ENCODE measurements around the gene B4GAT1.

Gene B4GAT1

GRCh38 chr11:66373265-66373664, 25.8 kb upstream of the B4GAT1 start:
- H3K4me3 ChIP-seq (ENCODE audit: low read length) = no peak overlapping the region
- DNase-seq (ENCODE audit: low read depth) = no peak
- TF ChIP-seq CTCF (conservative IDR thresholded peaks at IDR 0.05; ENCODE audit: low read length) = no peak

- H3K4me3 ChIP-seq (ENCODE audit: low read length) = peak within 1 kb of the TSS; percentile 51
- no peak for TF ChIP-seq CTCF (conservative IDR thresholded peaks at IDR 0.05; ENCODE audit: low read length)
- DNase-seq (ENCODE audit: low read depth) = no peak
Measured at GRCh38 chr11:66371627-66372415, 24.4 kb upstream of the B4GAT1 start, which contains the start of gene SLC29A2. Gene SLC29A2 (minus strand): TSS chr11:66371760. CDS start chr11:66371591, 169 bp downstream.

GRCh38 chr11:66369073-66369894, 21.9 kb upstream of the B4GAT1 start:
- DNase-seq (ENCODE audit: low read depth) = no peak
- no peak for TF ChIP-seq CTCF (conservative IDR thresholded peaks at IDR 0.05; ENCODE audit: low read length)
- H3K4me3 ChIP-seq (ENCODE audit: low read length) = no peak overlapping the region

GRCh38 chr11:66368484-66368883, 21.1 kb upstream of the B4GAT1 start:
- no peak for DNase-seq (ENCODE audit: low read depth)
- no peak overlapping the region for H3K4me3 ChIP-seq (ENCODE audit: low read length)
- no peak for TF ChIP-seq CTCF (conservative IDR thresholded peaks at IDR 0.05; ENCODE audit: low read length)

- no peak overlapping the region for H3K4me3 ChIP-seq (ENCODE audit: low read length)
- TF ChIP-seq CTCF (conservative IDR thresholded peaks at IDR 0.05; ENCODE audit: low read length) = no peak
- no peak for DNase-seq (ENCODE audit: low read depth)
Measured at GRCh38 chr11:66367561-66368312, 20.3 kb upstream of the B4GAT1 start.

- no peak overlapping the region for H3K4me3 ChIP-seq (ENCODE audit: low read length)
- TF ChIP-seq CTCF (conservative IDR thresholded peaks at IDR 0.05; ENCODE audit: low read length) = no peak
- DNase-seq (ENCODE audit: low read depth) = no peak
Measured at GRCh38 chr11:66366844-66367477, 19.5 kb upstream of the B4GAT1 start.

Measured in AG10803 (cell line).